Measurements from ENCODE around the gene LTBP2.
"Not testable (repeated sequence)": the region's sequence is repeated elsewhere in the genome, so short reads cannot be mapped to it uniquely, and the experiment has no call there.

LTBP2 gene

DNA sequence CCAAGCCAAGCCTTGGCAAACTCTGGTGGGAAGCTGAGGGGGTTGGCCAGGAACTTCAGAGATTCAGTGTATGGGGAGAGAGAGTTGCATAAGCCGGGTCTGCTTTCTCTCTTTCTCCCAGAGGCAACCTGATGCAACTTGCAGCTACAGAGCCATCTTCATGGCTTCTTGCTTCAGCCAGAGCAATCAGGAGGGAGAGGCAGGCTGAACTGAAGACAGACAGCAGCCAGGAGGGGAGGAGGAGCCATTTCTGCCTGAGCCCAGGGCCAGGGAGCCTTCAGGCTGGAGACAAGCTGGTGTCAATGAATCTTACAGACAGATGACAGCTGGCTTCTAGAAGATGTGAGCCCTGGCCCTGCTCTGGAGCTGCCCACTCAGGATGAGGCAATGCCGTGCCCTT is 137.7 kb downstream of the LTBP2 start:
- no peak for DNase-seq

GRCh38 chr14:74472601-74473000 is 139.4 kb downstream of the LTBP2 start:
- DNase-seq = no peak

- DNase-seq = no peak
Measured at GRCh38 chr14:74469548-74470518, 142.2 kb downstream of the LTBP2 start.

DNA sequence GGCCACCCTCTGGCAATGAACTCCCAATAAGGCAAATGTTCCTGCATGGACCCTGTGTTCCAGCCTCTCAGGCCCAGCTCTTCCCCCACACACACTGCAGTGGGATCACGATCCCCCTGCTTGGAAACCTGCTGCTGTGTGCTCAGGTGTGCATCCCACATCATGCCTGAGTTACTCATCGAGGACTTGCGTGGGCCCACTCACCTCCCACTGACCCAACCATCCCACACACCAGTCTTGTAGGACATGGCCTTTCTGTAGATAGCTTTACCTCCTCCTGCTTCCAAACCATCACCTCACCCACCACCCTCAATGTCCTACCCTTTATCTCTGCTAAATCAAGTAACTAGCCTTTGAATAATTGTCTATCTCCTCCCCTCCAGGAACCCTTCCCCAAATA is 143.5 kb downstream of the LTBP2 start:
- no peak for DNase-seq

DNA sequence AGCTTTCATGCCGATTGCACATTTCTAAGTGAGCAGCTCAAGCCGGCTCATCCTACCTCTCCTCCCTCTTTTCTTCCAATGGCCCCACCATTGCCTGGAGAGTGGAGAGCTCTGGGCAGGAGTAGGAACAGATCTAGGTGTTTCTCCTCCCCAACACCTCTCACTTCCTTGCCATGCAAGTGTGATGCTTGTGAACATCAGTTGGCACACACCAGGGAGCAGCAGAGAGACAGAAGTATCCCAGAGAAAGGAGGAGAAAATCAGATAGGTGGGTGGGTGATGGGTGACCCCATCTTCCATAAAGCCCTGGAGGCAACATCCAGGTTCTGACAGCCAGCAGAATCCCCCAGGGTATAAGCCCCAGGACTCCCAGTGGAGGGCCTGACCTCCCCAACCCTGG is 146.7 kb downstream of the LTBP2 start:
- no peak for DNase-seq

DNA sequence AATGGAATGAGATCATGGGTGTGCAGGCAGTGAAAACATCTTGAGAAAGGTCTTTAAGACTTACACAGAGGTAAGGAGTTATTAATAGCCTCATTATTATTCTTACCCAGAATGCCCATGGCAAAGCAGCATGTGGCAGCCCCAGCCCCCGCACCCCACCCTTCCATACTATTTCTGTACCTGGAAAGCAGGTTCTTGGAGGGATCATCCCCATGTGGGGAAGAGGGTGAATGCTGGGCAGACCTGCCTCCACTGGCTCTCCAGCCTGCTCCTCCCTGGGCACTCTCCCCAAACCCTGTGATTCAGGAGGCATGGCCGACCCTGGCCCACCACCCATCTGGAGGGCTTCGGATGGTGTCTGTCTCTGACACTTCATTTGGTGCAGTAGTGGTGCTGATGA is 147.3 kb downstream of the LTBP2 start:
- no peak for DNase-seq

DNA sequence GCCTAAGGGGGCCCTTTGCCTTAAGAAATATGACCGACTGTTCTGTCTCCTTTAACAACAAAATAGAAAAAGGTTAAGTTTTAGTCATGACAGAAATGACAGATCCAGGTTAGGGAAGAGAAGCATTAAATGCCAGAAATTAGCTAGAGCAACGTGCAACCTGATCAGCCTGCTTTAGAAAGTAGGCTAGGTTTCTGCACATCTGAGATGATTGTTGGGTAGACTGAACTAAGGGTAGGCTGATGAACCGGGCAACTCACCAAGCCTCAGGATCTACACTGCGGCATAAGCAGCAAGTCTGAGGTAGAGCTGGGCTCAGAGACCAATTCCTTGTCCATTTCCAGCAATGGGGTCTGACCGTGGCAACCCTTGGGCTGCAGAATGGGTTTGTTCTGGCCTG is 148.3 kb downstream of the LTBP2 start:
- DNase-seq = no peak

DNA sequence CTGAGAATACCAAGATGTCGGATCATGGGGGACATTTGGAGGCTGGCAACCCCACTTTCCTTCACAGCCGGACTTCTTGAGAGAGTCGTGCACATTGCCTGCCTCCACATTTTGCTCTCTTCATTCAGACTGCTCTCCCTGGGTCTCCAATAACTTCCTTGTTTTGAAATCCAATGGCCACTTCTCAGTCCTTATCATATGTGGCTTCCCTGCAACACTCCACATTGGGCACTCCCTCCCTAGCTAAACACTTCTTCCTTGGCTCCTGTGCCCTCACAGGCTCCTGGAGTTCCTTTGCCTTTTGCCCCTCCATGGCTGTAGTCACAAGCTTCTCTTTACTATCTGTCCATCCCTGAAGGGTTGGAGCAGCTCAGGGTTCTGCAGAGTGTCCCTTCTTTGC is 149.0 kb downstream of the LTBP2 start:
- no peak for DNase-seq

DNA sequence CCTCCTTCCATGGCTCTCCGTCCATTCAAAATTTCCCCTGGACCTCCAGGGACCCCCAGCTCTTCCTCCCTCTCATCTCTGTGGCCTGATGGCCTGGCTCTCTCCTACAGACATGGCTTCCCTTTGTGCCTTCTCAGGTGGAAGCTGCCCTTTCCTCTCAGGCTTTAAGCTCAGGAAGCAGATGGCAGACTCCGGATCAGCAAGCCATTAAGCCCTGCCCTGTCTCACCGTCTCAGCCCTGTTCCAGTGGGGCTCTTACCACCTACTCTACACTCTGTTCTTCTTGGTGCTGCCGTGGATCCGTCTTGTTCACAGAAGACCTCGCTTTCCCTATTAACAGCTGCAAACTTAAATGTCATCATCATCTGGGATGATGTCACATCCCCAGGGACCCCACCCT is 152.1 kb downstream of the LTBP2 start:
- no peak for DNase-seq

- DNase-seq = peak; percentile 6
Measured at GRCh38 chr14:74459289-74459946, 152.6 kb downstream of the LTBP2 start.

DNA sequence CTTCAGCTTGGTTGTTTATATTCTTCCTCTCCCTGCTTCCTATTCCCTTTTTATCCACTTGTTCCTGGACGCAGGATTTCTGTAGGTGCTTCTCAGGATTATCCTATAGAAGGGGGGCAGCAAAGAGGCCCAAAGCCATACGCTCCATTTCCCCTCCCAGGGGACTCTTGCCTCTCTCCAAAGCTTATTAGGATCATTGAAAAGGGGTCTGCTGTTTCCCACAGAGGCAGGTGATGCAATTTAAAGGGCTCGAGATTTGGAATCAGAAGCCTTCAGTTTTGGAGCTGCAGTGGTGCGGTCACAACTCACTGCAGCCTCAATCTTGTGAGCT is 154.5 kb downstream of the LTBP2 start:
- no peak for DNase-seq

DNA sequence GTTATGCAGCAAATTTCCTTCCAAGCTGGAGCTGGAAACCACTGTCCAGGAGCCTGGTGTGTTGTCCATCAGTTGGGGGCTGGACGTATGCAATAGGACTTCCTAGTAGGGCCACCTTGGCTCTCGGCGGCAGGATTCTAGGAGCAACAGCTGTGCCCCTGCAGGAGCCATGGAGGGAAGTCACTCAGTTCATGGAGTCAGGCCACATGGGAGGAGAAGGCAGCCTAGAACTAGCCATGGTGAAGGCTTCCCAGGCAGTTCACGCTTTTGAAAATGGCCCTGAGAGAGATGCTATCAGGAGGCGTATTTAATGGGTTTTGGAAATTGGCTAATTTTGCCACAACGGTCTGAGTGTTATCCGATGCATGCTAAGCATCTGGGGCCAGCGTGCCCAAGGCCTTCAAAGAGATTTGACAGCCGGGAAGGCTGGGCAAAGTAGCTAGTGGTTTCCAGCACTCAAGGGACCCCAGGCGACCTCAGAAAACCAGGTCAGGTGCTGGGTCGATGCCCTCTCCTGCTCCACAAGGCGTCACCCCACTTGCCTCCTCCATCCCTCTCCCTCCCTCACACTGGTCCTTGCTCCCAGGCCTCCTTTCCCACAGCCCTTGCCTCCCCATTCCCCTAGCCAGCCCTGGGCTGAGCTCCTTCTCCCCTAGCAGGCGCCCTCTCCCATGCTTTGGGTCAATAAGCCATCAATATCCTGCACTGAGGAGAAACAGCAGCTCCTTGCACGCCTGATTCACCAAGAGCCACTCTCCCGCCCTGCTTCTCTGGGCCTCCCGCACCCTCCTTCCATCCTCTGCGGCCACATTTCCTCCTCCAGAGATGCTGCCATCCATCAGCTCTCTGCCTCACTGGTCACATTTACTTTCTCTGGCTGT is 155.1 kb downstream of the LTBP2 start:
- DNase-seq = no peak

GRCh38 chr14:74454397-74454796 is 157.6 kb downstream of the LTBP2 start:
- DNase-seq = not testable (repeated sequence)

Measured in CD4-positive, alpha-beta T cell treated with Interleukin-21 for 1 hour (primary cell).